Fibroblast of lung (primary cell): ENCODE data around the gene GADL1.

Source experiments
- EZH2 ChIP-seq: IDR thresholded peaks from 2 replicates; pipeline ENCODE4 v1.5.1; 2012; ENCODE audit warnings: low read length, control low read depth, mild to moderate bottlenecking; ENCODE audit errors: missing control alignments
- TF ChIP-seq, protein P1 (sequence below), 2 donors: IDR thresholded peaks in 1 of 2; conservative IDR thresholded peaks in 1 of 2; 1 replicate in 1 of 2; 2 replicates in 1 of 2; pipeline ENCODE4 v1.5.1; 2011 to 2012; ENCODE audit warnings: low read length in 2 of 2, control low read depth in 1 of 2, inconsistent platforms in 1 of 2, low read depth in 1 of 2, mild to moderate bottlenecking in 1 of 2

DNA sequence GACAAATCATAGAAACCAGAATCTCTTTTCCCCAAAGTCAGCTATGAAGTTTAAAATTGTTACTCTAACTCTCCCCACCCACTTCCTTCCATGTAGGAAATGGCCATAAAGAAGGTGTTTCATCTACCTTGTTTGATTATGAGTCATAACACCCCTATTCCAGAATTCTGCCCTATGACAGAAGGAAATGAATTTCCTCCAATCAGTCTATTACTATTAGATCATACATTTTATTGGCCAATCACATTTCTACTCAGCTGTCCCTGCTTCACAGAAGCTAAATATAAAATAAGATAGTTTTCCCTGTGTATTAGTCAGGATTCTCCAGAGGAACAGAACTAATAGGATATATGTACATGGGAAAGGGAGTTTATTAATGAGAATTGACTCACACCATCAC lies 186.0 kb downstream of the GADL1 start:
- TF ChIP-seq, protein P1, sequence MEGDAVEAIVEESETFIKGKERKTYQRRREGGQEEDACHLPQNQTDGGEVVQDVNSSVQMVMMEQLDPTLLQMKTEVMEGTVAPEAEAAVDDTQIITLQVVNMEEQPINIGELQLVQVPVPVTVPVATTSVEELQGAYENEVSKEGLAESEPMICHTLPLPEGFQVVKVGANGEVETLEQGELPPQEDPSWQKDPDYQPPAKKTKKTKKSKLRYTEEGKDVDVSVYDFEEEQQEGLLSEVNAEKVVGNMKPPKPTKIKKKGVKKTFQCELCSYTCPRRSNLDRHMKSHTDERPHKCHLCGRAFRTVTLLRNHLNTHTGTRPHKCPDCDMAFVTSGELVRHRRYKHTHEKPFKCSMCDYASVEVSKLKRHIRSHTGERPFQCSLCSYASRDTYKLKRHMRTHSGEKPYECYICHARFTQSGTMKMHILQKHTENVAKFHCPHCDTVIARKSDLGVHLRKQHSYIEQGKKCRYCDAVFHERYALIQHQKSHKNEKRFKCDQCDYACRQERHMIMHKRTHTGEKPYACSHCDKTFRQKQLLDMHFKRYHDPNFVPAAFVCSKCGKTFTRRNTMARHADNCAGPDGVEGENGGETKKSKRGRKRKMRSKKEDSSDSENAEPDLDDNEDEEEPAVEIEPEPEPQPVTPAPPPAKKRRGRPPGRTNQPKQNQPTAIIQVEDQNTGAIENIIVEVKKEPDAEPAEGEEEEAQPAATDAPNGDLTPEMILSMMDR (conservative IDR thresholded peaks at IDR 0.05 in 1 of 2, IDR thresholded peaks at IDR 0.05 in 1 of 2; ENCODE audit: low read depth in 1 of 2, low read length in 2 of 2) = no peak
- no peak for TF ChIP-seq EZH2
